OCI-LY7 (cell line): ENCODE data around the gene GBF1.

Experiments
- CTCF ChIP-seq: fragments of 200-600 bp; sonication (generic); conservative IDR thresholded peaks from 2 replicates; pipeline ENCODE4 v1.5.1; 2014; ENCODE audit warnings: mild to moderate bottlenecking, antibody characterized with exemption, low read length, moderate library complexity, mixed read lengths
- EZH2phosphoT487 ChIP-seq: fragments of 200-600 bp; sonication (generic); IDR thresholded peaks from 2 replicates; pipeline ENCODE4 v1.6.1; 2018; ENCODE audit warnings: low read depth, borderline replicate concordance, mild to moderate bottlenecking, mixed run types, antibody characterized with exemption, low read length, moderate library complexity, mixed read lengths

DNA sequence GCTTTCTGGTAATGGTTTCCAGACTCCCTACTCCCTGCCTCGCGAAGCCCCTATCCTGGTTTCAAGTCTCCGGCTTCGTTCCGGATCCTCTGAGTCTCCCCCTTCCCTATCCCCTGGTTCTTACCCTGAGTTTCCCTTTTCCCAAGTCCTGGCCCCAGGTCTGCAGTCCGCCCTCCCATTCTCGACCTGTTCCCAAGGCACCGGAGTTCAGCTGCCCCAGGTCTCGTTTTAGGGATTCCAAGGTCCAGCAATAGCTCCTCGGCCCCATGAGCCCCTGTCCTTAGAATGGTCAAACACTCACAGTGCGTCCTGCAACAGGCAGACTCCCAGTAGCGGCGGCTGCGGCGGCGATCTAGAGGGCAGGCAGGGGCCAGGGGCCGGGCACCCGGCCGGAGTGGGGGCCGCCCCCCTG lies 4.3 kb upstream of the GBF1 start:
- no peak for TF ChIP-seq CTCF
- TF ChIP-seq EZH2phosphoT487, result no peak
